Large intestine (tissue), 3 donors: ENCODE data around the gene FNDC1. TPM values are rescaled to one million over a fixed set of nuclear protein-coding genes. Genes with fewer than 3 reads are reported as not detected.

ENCODE experiments used
- DNase-seq, 2 donors: peaks; one replicate each; pipeline versions ENCODE4 v3.0.0 to v3.0.0-alpha.2; 2013
- H3K27ac ChIP-seq: one replicate; pipeline ENCODE4 v1.5.1; 2013; ENCODE audit warnings: low read length
- H3K27me3 ChIP-seq: 2 replicates; pipeline ENCODE4 v1.6.1; 2013; ENCODE audit warnings: low read length; ENCODE audit not compliant: control insufficient read depth, insufficient read depth
- H3K36me3 ChIP-seq: 2 replicates; pipeline ENCODE4 v1.6.1; 2013; ENCODE audit warnings: low read length; ENCODE audit not compliant: control insufficient read depth, insufficient read depth
- H3K4me1 ChIP-seq: one replicate; pipeline ENCODE4 v1.6.1; 2013; ENCODE audit warnings: low read length; ENCODE audit not compliant: control insufficient read depth, insufficient read depth
- H3K4me3 ChIP-seq: one replicate; pipeline ENCODE4 v1.5.1; 2013; ENCODE audit warnings: low read length
- H3K9me3 ChIP-seq: one replicate; pipeline ENCODE4 v1.6.1; 2013; ENCODE audit warnings: mild to moderate bottlenecking, low read depth, low read length, moderate library complexity; ENCODE audit not compliant: control insufficient read depth
- WGBS: methylation state at CpG from one replicate; pipeline ENCODE4 v1.1.5; 2013; ENCODE audit warnings: low lambda C conversion rate; ENCODE audit not compliant: insufficient coverage; 5-methylcytosine and 5-hydroxymethylcytosine counted together
- polyA plus RNA-seq: library from polyadenylated mRNA; unstranded; fragments of 120-200 nt; gene quantifications from one replicate; pipeline ENCODE4 v1.2.1, GENCODE V29; 2013

Gene FNDC1
- polyA plus RNA-seq, 1 donor, result 22.0 TPM

GRCh38 chr6:159130846-159131245 lies 38.4 kb upstream of the FNDC1 start:
- 67% methylated on average over 3 of the region's 11 CpGs for WGBS
- Histone ChIP-seq H3K27me3 (peaks cover 3% of the 10 kb centered on the region), H3K27ac (no peak overlapping the region), H3K9me3 (no peaks in the 10 kb centered on the region), H3K4me3 (no peak overlapping the region), H3K36me3 (no peaks in the 10 kb centered on the region), H3K4me1 (no peaks in the 10 kb centered on the region)
- no peak for DNase-seq

- no CpG with 5 or more reads among the region's 6 CpGs for WGBS
- Histone ChIP-seq H3K36me3 (no peaks in the 10 kb centered on the region), H3K4me1 (no peaks in the 10 kb centered on the region), H3K9me3 (no peaks in the 10 kb centered on the region), H3K27ac (no peak overlapping the region), H3K27me3 (peaks cover 7% of the 10 kb centered on the region), H3K4me3 (no peak overlapping the region)
- no peak for DNase-seq
These were observed 37.5 kb upstream of the FNDC1 start for GRCh38 chr6:159131709-159132108.

- WGBS, result no CpG with 5 or more reads among the region's 15 CpGs
- DNase-seq, result no peak
- Histone ChIP-seq H3K36me3 (no peaks in the 10 kb centered on the region), H3K9me3 (no peaks in the 10 kb centered on the region), H3K4me1 (no peaks in the 10 kb centered on the region), H3K27me3 (peaks cover 11% of the 10 kb centered on the region), H3K4me3 (no peak overlapping the region), H3K27ac (no peak overlapping the region)
These were observed 36.5 kb upstream of the FNDC1 start for GRCh38 chr6:159132664-159133063.

- peak; percentile 29 to 35 for DNase-seq
- Histone ChIP-seq H3K4me3 (no peak overlapping the region), H3K27me3 (peaks cover 15% of the 10 kb centered on the region), H3K4me1 (no peaks in the 10 kb centered on the region), H3K36me3 (no peaks in the 10 kb centered on the region), H3K9me3 (no peaks in the 10 kb centered on the region), H3K27ac (no peak overlapping the region)
- no CpG with 5 or more reads among the region's 9 CpGs for WGBS
These were observed 34.4 kb upstream of the FNDC1 start for GRCh38 chr6:159134701-159135364.

- no peak overlapping the region for H3K4me3 ChIP-seq
- H3K9me3 ChIP-seq, result no peaks in the 10 kb centered on the region
- no CpG with 5 or more reads among the region's 5 CpGs for WGBS
- H3K36me3 ChIP-seq, result no peaks in the 10 kb centered on the region
- no peak for DNase-seq
- H3K27ac ChIP-seq, result no peak overlapping the region
- H3K27me3 ChIP-seq, result peaks cover 15% of the 10 kb centered on the region
- no peaks in the 10 kb centered on the region for H3K4me1 ChIP-seq
These were observed 31.5 kb upstream of the FNDC1 start for GRCh38 chr6:159137676-159138075.

- Histone ChIP-seq H3K27ac (no peak overlapping the region), H3K9me3 (no peaks in the 10 kb centered on the region), H3K36me3 (no peaks in the 10 kb centered on the region), H3K27me3 (peaks cover 11% of the 10 kb centered on the region), H3K4me1 (no peaks in the 10 kb centered on the region), H3K4me3 (no peak overlapping the region)
- DNase-seq, result no peak
- whole genome bisulfite sequencing, result 47% methylated on average over 2 of the region's 2 CpGs
These were observed 26.7 kb upstream of the FNDC1 start for GRCh38 chr6:159142531-159142930.

- WGBS, result 80% methylated on average over 1 of the region's 6 CpGs
- H3K9me3 ChIP-seq, result no peaks in the 10 kb centered on the region
- H3K27me3 ChIP-seq, result peaks cover 9% of the 10 kb centered on the region
- no peak overlapping the region for H3K4me3 ChIP-seq
- H3K36me3 ChIP-seq, result no peaks in the 10 kb centered on the region
- no peak for DNase-seq
- no peaks in the 10 kb centered on the region for H3K4me1 ChIP-seq
- H3K27ac ChIP-seq, result no peak overlapping the region
These were observed 20.6 kb upstream of the FNDC1 start for GRCh38 chr6:159148641-159149040.

GRCh38 chr6:159149641-159150040 lies 19.6 kb upstream of the FNDC1 start:
- WGBS, result no CpG with 5 or more reads among the region's 8 CpGs
- Histone ChIP-seq H3K36me3 (no peaks in the 10 kb centered on the region), H3K4me1 (no peaks in the 10 kb centered on the region), H3K27ac (no peak overlapping the region), H3K4me3 (no peak overlapping the region), H3K9me3 (no peaks in the 10 kb centered on the region), H3K27me3 (peaks cover 9% of the 10 kb centered on the region)
- no peak for DNase-seq

GRCh38 chr6:159151266-159151855 lies 17.8 kb upstream of the FNDC1 start:
- Histone ChIP-seq H3K27ac (no peak overlapping the region), H3K4me1 (no peaks in the 10 kb centered on the region), H3K4me3 (no peak overlapping the region), H3K9me3 (no peaks in the 10 kb centered on the region), H3K36me3 (no peaks in the 10 kb centered on the region), H3K27me3 (peaks cover 9% of the 10 kb centered on the region)
- whole genome bisulfite sequencing, result no CpG with 5 or more reads among the region's 7 CpGs
- peak in 1 of 2 donors; percentile 26 for DNase-seq

- Histone ChIP-seq H3K27me3 (peaks cover 5% of the 10 kb centered on the region), H3K27ac (no peak overlapping the region), H3K36me3 (no peaks in the 10 kb centered on the region), H3K9me3 (no peaks in the 10 kb centered on the region), H3K4me3 (no peak overlapping the region), H3K4me1 (no peaks in the 10 kb centered on the region)
- DNase-seq, result no peak
- no CpG with 5 or more reads among the region's 1 CpG for WGBS
These were observed 17.2 kb upstream of the FNDC1 start for GRCh38 chr6:159152041-159152440.

- H3K9me3 ChIP-seq, result no peaks in the 10 kb centered on the region
- no peak overlapping the region for H3K27ac ChIP-seq
- peaks cover 6% of the 10 kb centered on the region for H3K27me3 ChIP-seq
- WGBS, result no CpG with 5 or more reads among the region's 2 CpGs
- no peaks in the 10 kb centered on the region for H3K36me3 ChIP-seq
- DNase-seq, result no peak
- H3K4me3 ChIP-seq, result no peak overlapping the region
- H3K4me1 ChIP-seq, result no peaks in the 10 kb centered on the region
These were observed 16.4 kb upstream of the FNDC1 start for GRCh38 chr6:159152782-159153181.
